GM12873 (cell line): ENCODE data around the gene WFDC1.

Experiments used
- CTCF ChIP-seq: IDR thresholded peaks from 2 replicates; pipeline ENCODE4 v1.5.1; 2012; ENCODE audit warnings: low read depth, mild to moderate bottlenecking, moderate library complexity, low read length, control low read depth; ENCODE audit not compliant: insufficient read depth; ENCODE audit errors: missing control alignments

The WFDC1 gene

GRCh38 chr16:84366208-84366607 lies 71.5 kb downstream of the WFDC1 start:
- no peak for TF ChIP-seq CTCF

- TF ChIP-seq CTCF: no peak
Measured at GRCh38 chr16:84367297-84367680, 72.6 kb downstream of the WFDC1 start.

GRCh38 chr16:84367750-84368307 lies 73.2 kb downstream of the WFDC1 start:
- TF ChIP-seq CTCF: no peak

GRCh38 chr16:84368308-84368996 lies 73.8 kb downstream of the WFDC1 start, which contains the start of gene ATP2C2:
Gene ATP2C2, plus strand, starts transcription at chr16:84368538. Its CDS starts 78 bp downstream, at chr16:84368616.
- no peak for TF ChIP-seq CTCF

GRCh38 chr16:84369105-84369504 lies 74.4 kb downstream of the WFDC1 start:
- no peak for TF ChIP-seq CTCF

- TF ChIP-seq CTCF: no peak
Measured at GRCh38 chr16:84369938-84370627, 75.4 kb downstream of the WFDC1 start.

- no peak for TF ChIP-seq CTCF
Measured at GRCh38 chr16:84370723-84371552, 76.3 kb downstream of the WFDC1 start.
